ENCODE measurements around the gene TC2N. TPM values are rescaled to one million over a fixed set of nuclear protein-coding genes. Genes with fewer than 3 reads are reported as not detected.

The TC2N gene
- total and polyA plus RNA-seq, 2 donors (not counting 1 experiment from before 2014, with no cell fraction given): 3.7 to 10.4 TPM

DNA sequence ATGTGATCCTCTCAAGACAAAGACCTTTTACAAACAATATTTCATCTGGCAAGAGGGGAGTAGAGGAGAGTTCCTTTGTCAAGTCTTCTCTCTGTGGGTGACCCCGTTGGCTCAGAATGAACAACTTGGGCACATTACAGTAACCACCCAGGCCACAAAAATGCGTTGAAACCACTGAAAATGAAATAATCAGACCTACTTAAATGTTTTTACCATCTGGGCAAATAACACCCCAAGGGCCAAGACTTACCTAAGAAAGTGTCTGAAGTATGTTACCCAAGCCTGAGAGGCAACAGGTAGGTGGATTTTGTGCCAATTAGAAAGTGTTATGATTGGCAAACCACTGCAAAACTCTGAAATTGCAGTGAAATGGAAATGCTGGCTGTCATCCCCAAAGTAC is 1.3 kb downstream of the TC2N start:
- Histone ChIP-seq H3K27me3 (replicated peaks in 1 of 4; ENCODE audit: control extremely low read depth in 1 of 4, control insufficient read depth in 3 of 4, insufficient read depth in 4 of 4, low read length in 3 of 4) (peaks cover 0 to 2% (median 0%) of the 10 kb centered on the region in 4 experiments), H4K20me1 (ENCODE audit: control insufficient read depth, insufficient read depth, low read length, poor library complexity, severe bottlenecking) (no peaks in the 10 kb centered on the region), H2AFZ (ENCODE audit: insufficient read depth, low read depth, low read length, poor library complexity, severe bottlenecking) (no peak overlapping the region), H3K27ac (ENCODE audit: low read length in 2 of 2) (no peak overlapping the region), H3K4me3 (ENCODE audit: control extremely low read depth in 1 of 5, extremely low read depth in 1 of 5, insufficient read depth in 1 of 5, low read depth in 2 of 5, low read length in 4 of 5) (no peak overlapping the region), H3K4me1 (ENCODE audit: control insufficient read depth in 2 of 2, insufficient read depth in 2 of 2, low read length in 2 of 2) (peaks cover 35 to 44% of the 10 kb centered on the region in 2 donors), H3K9me3 (ENCODE audit: control extremely low read depth in 1 of 3, control insufficient read depth in 2 of 3, insufficient read depth in 1 of 3, low read length in 2 of 3) (peaks cover 0 to 13% (median 0%) of the 10 kb centered on the region in 3 donors), H3K36me3 (replicated peaks in 1 of 2; ENCODE audit: control extremely low read depth in 1 of 2, control insufficient read depth in 1 of 2, extremely low read depth in 1 of 2, insufficient read depth in 2 of 2, low read length in 1 of 2) (no peaks in the 10 kb centered on the region), H3K4me2 (replicated peaks; ENCODE audit: low read depth, low read length, poor library complexity, severe bottlenecking) (no peak overlapping the region), H3K79me2 (ENCODE audit: control insufficient read depth, insufficient read depth, low read length) (no peaks in the 10 kb centered on the region), H3K9ac (ENCODE audit: low read length) (no peak overlapping the region)
- TF ChIP-seq EZH2 (IDR thresholded peaks at IDR 0.05; ENCODE audit: borderline replicate concordance, insufficient read depth, low read depth, low read length, poor library complexity, severe bottlenecking): no peak
- TF ChIP-seq, protein P1, sequence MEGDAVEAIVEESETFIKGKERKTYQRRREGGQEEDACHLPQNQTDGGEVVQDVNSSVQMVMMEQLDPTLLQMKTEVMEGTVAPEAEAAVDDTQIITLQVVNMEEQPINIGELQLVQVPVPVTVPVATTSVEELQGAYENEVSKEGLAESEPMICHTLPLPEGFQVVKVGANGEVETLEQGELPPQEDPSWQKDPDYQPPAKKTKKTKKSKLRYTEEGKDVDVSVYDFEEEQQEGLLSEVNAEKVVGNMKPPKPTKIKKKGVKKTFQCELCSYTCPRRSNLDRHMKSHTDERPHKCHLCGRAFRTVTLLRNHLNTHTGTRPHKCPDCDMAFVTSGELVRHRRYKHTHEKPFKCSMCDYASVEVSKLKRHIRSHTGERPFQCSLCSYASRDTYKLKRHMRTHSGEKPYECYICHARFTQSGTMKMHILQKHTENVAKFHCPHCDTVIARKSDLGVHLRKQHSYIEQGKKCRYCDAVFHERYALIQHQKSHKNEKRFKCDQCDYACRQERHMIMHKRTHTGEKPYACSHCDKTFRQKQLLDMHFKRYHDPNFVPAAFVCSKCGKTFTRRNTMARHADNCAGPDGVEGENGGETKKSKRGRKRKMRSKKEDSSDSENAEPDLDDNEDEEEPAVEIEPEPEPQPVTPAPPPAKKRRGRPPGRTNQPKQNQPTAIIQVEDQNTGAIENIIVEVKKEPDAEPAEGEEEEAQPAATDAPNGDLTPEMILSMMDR (IDR thresholded peaks at IDR 0.05): no peak
- H3K4me1 Mint-ChIP-seq: peaks cover 33% of the 10 kb centered on the region
- no peak for DNase-seq
- no peaks in the 10 kb centered on the region for H3K9me3 Mint-ChIP-seq (ENCODE audit: insufficient read depth)
- H3K4me3 Mint-ChIP-seq: no peak overlapping the region
- ChIA-PET POLR2A (no interaction called here), CTCF (no interaction called here)
- intact Hi-C loops (cut with micrococcal nuclease): no loop called here
- H3K27ac Mint-ChIP-seq: no peak overlapping the region
- no CpG with 5 or more reads among the region's 2 CpGs for WGBS (ENCODE audit: insufficient coverage)
- no peaks in the 10 kb centered on the region for H3K27me3 Mint-ChIP-seq
- ATAC-seq (ENCODE audit: low read depth): no peak

DNA sequence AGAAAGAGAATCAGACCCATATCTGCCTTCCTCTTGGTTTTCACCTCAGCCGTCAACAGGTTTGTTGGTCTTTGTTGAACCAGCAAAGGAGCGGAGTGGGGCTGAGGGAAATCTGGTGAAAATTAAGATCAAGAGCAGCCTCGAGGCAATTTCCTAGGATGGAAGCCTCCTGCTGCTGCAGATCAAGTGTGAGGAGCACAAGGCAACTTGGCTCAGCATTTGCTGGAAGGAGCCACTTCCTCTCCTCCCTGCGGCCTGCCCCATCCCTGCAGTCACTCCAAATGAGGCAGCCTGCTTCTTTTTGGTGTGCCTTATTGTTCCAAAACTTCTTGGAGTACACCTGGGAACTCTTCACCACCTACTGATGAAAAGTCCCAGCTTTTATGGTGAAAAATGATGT is 4.9 kb downstream of the TC2N start:
- intact Hi-C loops (cut with micrococcal nuclease): no loop called here
- H3K27me3 Mint-ChIP-seq: peaks cover 12% of the 10 kb centered on the region
- Histone ChIP-seq H4K20me1 (ENCODE audit: control insufficient read depth, insufficient read depth, low read length, poor library complexity, severe bottlenecking) (no peaks in the 10 kb centered on the region), H2AFZ (ENCODE audit: insufficient read depth, low read depth, low read length, poor library complexity, severe bottlenecking) (no peak overlapping the region), H3K79me2 (ENCODE audit: control insufficient read depth, insufficient read depth, low read length) (no peaks in the 10 kb centered on the region), H3K36me3 (replicated peaks in 1 of 2; ENCODE audit: control extremely low read depth in 1 of 2, control insufficient read depth in 1 of 2, extremely low read depth in 1 of 2, insufficient read depth in 2 of 2, low read length in 1 of 2) (no peaks in the 10 kb centered on the region), H3K4me2 (replicated peaks; ENCODE audit: low read depth, low read length, poor library complexity, severe bottlenecking) (no peak overlapping the region), H3K4me3 (ENCODE audit: control extremely low read depth in 1 of 5, extremely low read depth in 1 of 5, insufficient read depth in 1 of 5, low read depth in 2 of 5, low read length in 4 of 5) (no peak overlapping the region), H3K9ac (ENCODE audit: low read length) (no peak overlapping the region), H3K9me3 (ENCODE audit: control extremely low read depth in 1 of 3, control insufficient read depth in 2 of 3, insufficient read depth in 1 of 3, low read length in 2 of 3) (no peaks in the 10 kb centered on the region), H3K27ac (ENCODE audit: low read length in 2 of 2) (no peak overlapping the region), H3K27me3 (replicated peaks in 1 of 4; ENCODE audit: control extremely low read depth in 1 of 4, control insufficient read depth in 3 of 4, insufficient read depth in 4 of 4, low read length in 3 of 4) (peaks cover 0 to 2% (median 0%) of the 10 kb centered on the region in 4 experiments), H3K4me1 (ENCODE audit: control insufficient read depth in 2 of 2, insufficient read depth in 2 of 2, low read length in 2 of 2) (peaks cover 31 to 34% of the 10 kb centered on the region in 2 donors)
- WGBS (ENCODE audit: insufficient coverage): 85% methylated on average over 3 of the region's 4 CpGs
- CTCF ChIA-PET: no interaction called here
- no peak overlapping the region for H3K4me3 Mint-ChIP-seq
- ATAC-seq (ENCODE audit: low read depth) (no peak), DNase-seq (no peak)
- no peak overlapping the region for H3K27ac Mint-ChIP-seq
- POLR2A ChIA-PET: no interaction called here
- no peaks in the 10 kb centered on the region for H3K9me3 Mint-ChIP-seq (ENCODE audit: insufficient read depth)
- peaks cover 24% of the 10 kb centered on the region for H3K4me1 Mint-ChIP-seq
- TF ChIP-seq EZH2 (IDR thresholded peaks at IDR 0.05; ENCODE audit: borderline replicate concordance, insufficient read depth, low read depth, low read length, poor library complexity, severe bottlenecking): no peak
- TF ChIP-seq, protein P1 (IDR thresholded peaks at IDR 0.05): no peak
